Left hindlimb (tissue), 1 donor: Measurements from ENCODE around the gene PDZD7.
A peak's percentile ranks its signal among the peaks of the same experiment; 100 is the strongest.

Source experiments
- DNase-seq: peaks from one replicate; pipeline ENCODE4 v3.0.0-alpha.2; 2018

Gene PDZD7

DNA sequence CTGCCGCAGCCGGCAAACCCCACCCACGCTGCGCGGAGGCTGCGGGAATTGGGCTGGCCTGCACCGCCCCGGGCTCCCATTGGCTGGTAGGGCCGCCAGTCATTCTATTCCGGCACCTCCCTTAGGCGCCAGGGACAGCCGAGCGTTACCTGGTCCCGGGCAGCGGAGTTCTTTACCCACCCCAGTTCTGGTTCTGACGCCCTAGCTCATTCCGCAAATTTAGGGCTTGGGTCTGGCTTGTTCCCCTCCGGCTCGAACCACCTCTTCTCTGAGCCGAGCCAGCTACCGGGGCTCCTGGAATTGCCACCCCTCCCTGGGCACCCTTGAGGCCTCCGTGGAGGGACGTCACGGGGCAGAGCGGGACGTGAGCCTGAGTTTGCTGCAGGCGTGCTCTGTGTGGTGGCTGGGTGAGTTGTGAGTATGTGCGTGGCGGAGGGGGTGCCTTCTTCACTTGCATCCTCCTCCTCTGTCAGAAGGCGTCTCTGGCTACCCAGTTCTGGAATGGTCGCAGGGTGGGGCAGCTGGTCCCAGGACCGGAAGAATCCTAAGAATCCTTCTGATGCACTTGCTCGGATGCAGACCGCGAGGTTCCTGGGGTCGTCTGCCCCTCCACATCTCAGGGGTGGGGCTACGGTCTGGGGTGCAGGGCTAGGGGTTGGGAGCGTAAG is at the start of gene PDZD7, which contains the start of gene SFXN3:
PDZD7 (minus strand) TSS at position 2 of the 668 bp plus-strand sequence. CDS start 910 bp downstream, outside the sequence.
SFXN3 (plus strand) TSS at position 107 of the 668 bp plus-strand sequence. CDS start 3,461 bp downstream, outside the sequence.
- peak; percentile 93 for DNase-seq

DNA sequence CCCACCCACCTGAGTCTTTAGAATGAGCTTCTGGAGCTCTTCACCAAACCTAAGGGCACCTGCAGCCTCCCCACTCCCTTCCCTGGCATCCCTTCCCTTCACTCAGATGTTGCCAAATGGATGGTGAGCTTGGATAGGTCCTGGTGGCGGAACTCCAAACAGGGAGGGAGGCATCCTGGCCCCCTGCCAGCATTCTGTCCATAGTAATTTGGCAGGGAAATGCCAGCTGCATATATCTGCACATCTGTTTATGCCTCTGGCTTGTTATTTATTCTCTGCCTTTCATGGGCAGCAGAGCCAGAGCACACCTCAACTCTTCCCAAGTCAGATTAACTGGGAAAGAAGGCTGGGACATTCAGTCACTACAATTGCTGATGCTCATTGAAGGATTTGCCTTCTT is 48.9 kb upstream of the PDZD7 start:
- DNase-seq = no peak

DNA sequence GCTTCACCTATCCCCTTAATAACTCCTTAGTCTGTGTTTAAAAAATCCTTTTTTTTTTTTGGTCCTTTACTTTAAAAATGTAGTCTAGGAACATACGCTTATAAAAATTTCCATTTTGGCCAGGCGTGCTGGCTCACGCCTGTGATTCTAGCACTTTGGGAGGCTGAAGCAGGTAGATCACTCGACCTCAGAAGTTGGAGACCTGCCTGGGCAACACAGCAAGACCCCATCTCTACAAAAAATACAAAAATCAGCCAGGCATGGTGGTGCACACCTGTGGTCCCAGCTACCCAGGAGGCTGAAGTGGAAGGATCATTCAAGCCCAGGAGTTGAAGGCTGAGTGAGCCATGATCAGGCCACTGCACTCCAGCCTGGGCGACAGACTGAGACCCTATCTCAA is 45.7 kb upstream of the PDZD7 start:
- DNase-seq = no peak

DNA sequence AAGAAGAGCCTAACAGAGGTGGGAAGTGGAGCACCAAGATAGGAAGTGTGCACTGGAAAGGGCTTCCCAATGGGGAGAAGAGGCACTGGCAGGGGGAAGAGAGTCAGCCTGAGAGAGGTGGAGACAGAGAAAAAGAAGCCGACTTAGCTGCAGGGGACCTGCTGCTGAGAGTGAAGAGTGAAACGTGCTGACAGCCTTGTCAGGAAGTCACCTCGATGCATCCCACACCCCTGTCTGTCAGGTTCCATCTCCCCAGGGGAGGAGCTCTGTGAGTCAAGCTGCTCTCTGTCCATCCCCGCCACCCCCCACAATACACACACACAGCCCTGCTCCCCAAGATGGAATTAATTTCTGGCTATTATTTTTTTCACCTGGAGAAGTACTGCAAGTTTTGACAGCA is 44.8 kb upstream of the PDZD7 start:
- DNase-seq = no peak

DNA sequence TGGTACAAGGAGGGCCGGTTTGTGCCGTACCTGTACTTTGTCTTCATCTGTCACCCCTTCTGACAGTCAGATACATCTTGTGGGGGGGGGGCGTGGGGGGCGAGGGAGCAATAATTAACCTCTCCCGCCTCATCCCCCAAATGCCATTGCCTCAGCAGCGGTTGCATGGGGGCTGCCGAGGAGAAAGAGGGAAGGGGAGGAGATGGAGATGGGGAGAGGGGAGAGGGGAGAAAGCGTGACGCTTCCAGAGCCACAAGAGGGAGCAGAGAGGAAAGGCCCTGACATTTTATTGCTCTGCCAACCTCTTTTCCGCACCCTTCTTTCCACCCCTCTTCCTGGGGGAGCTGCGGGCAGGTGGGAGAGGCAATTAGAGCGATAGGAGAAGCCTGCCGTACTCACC is 42.7 kb upstream of the PDZD7 start:
- DNase-seq = no peak

DNA sequence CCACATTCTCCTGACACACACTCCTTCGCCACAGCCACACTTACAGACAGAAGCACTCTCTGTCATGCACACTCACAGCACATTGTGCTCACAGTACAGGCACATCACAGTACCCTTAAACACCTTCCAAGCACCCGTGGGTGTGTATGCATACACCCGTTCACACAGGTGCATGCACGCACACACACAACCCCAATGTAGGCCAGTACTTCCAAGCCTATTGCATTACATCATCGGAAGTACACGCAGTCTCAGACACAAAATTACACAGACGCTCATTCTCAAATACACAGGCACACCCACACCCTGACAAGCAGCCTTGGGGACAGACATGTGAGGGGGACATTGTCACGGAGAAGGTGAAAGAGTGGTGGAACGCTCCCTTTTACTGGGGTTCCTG is 42.0 kb upstream of the PDZD7 start:
- no peak for DNase-seq

DNA sequence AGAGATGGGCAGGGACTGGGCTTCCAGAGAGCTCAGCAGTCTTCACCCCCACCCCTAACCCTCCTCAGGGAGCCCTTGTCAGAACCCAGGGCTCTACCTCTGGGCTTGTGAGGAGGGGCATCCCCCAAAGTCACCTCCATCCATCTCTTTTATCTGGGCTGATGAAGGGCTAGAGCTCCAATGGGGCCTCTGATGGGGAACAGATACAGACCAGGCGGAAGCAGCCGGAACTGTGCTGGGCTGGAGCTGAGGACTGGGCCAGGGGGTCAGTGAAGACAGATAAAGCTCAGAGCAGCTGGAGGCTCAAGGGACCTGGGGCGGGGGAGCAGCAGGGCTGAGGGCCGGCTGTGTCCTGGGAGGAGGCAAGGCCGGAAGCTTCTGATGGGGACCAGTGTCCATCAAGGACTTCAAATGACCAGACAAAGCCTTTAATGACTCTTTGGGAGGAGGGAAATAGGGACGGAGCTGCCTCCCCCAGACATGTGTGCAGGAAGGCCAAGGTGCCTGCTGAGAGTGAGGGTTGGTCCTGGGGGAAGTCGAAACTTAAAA is 41.0 kb upstream of the PDZD7 start:
- no peak for DNase-seq

DNA sequence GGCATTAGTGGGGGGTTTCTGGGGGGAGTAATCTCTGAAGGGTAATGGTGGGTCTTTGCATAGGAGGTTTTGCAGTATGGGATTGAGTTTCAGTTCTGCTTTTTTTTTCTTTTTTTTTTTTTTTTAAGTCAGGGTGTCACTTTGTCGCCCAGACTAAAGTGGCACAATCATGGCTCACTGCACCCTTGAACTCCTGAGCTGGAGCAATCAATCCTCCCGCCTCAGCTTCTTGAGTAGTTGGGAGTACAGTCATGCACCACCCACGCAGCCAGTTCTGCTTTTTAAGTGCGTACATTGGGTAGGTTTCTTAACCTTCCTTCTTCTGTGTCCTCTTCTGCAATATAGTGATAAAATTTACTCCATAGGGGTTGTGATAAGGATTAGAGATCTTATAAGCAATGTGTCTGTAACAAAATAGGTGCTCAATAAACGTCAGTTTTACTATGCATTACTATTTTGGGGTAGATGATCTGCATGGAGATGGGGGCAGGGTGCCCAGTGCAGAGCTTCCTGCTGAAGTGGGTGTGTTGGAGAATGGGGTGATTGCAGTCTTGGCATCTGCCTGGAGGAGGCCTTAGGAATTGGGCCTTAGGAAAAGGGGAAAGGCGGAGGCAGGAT is 40.4 kb upstream of the PDZD7 start:
- no peak for DNase-seq

DNA sequence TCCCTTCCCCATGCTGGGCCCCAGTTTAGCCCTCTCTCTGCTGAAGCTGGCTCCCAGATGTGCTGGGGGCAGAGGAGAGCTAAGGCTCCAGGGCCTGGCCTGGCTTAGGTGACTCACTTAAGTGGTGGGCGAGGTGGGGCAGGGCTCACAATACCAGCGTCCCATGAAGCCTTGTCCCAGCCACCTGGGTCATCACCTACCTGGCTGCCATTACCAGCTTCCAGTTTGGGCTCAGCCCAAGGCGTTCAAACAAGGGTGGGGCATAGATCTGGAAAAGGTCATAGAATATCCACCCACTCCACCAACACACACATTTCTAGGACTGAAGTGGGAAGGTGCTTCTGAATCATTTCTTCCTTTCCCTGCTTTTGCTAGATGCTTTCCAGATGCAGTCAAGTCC is 39.2 kb upstream of the PDZD7 start:
- no peak for DNase-seq

DNA sequence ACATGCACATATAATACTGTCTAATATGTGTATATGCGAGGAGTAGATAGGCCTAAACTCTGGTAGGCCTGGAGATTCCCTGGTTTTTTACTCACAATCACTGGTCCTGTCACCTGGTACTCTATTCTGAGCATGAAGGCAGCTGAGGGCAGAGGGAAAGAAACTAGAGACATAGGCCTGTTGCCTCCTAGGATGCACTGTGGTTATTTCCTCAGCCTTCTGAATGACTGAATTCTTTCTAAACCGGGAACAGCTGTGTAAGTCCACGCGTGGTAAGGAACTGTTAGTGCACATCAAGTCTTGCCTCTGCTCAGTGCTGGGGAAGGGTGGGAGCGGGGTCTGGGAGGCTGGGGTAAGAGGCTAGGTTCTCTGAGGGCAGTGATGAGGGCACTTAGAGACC is 38.5 kb upstream of the PDZD7 start:
- DNase-seq = no peak

DNA sequence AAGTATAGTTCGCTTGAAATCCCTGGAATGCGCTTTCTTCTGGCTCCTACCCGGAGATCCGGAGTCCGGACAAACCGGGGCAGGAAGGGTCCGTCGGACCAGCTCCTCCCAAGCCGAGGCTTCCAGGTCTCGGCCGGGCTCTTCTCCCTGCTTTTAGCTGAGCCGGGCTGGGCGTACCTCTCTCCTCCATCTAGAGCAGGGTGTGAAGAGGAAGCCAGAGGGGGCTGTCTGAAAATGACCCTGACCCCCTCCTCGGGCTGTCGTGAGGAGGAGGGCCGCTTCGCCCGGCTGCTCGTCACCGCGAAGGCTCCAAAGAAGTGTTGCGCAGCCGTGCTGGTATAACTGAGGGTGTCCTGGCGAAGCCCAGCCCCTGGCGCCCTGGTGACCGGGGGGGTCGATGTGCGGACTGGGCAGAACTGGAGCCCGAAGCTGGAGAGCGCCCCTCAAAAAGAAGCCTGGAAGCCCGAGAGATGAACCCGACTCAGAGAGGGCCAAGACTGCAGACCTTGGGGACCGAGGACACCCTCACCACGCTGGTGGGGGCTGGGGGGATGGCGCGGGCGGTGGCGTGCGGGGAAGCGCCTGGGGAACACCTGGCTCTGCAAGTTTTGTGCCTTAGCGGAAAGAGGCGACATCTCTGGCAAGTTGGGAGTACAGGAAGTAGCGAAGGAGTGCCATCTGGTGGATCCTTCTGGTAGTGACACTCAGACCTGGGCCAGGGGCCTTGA is 36.6 kb upstream of the PDZD7 start:
- DNase-seq = peak; percentile 87

DNA sequence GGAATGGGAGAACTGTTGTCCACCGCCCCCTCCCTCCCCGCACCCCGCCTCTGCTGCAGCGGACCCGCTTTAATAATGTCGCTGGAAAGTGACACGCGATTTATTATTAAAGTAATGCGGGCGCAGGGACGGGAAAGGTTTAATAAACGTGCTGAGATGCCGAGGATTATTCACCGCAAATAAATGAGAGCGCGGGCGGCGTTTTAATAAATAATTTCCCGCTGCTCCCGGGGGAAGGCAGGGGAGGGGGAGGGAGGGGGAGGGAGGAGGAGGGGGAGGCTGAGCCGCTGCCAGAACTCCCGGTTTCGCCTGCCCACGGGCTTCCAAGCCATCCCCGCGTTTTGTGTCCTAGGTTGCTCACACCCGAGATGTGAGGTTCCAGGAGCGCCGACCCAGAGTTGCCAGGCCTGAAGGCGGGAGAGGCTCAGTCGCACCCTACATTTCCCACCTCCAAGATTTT is 36.0 kb upstream of the PDZD7 start:
- DNase-seq = peak; percentile 53

DNA sequence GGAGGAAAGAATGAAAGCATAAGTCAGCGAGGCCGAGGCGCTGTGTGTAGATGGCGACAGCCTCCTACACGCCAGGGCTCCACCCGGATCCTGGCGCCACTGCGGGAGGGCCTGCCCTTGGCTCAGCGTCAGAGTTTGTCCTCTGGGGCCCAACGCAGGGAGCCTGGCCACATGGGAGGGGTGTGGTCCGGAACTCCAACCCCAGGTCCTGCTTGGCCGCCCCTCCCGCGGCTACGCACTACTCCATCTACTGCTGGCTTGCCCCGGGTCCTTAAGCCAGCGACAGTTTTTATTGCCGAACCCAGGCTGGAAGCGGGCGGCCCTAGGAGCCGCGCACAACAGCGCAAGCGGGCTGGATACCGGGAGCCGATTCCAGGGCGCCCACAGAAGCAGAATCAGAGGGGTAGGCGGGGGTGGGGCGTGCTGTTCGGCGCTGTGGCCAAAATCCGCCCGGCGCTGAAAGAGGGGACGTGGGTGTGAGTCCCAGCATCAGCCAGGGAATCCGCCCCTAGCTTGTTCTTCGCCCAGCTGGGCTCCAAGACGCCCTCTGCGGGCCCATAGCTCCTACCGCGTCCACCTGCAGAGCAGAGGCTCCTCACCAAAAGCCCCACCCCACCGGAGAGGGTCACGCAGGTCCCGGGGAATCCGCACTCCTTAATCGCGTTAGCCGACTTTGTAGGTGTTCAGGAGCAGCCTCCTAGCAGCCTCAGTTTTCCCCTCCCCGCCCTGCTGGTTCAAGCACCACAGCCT is 35.4 kb upstream of the PDZD7 start:
- peak; percentile 81 for DNase-seq

DNA sequence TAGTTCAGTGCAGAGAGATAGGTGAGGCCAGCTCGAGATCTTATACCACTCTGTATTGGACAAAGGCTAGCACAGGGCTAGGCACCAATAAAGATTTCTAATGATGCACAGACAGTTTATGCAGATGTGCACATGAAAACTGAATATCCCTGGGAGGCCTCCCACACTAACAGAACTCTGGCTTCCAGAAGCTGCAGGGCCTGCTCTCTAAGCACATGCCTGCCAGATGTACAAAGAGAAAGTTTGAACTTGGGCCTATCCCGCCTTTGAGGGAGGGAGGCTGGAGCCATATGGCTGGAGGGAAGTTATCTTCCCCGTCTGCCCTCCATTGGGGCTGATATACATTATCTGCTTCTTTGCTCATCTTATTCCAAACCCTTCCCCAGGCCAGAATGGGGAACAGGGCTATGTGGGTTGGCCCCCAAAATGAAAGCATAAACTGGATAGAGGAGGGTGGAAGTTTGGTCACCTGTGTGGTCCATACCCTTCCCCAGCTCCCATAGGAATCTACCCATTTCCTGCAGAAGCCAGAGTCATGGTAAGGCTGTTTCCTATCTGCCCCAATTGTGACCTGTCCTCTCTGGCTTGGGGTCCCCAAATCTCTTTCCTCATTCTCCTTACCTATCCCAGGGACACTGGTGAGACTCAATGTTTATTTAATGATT is 34.7 kb upstream of the PDZD7 start:
- no peak for DNase-seq

DNA sequence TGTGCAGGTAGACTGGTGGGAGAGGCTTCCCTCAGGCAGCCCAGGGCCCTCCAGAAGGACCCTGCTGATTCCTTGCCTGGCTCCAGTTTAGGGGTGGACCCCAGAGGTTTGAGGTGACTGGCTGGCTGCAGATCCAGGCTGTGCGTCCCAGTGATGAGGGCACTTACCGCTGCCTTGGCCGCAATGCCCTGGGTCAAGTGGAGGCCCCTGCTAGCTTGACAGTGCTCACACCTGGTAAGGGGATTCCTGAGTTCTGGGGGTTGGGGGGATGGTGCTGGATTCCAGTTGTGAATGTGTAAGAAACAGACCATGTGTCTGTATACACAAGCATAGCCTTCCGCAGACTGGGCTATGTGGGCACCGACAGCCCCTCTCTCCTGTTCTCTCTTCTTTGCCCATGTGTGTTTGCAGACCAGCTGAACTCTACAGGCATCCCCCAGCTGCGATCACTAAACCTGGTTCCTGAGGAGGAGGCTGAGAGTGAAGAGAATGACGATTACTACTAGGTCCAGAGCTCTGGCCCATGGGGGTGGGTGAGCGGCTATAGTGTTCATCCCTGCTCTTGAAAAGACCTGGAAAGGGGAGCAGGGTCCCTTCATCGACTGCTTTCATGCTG is 33.6 kb upstream of the PDZD7 start:
- no peak for DNase-seq

DNA sequence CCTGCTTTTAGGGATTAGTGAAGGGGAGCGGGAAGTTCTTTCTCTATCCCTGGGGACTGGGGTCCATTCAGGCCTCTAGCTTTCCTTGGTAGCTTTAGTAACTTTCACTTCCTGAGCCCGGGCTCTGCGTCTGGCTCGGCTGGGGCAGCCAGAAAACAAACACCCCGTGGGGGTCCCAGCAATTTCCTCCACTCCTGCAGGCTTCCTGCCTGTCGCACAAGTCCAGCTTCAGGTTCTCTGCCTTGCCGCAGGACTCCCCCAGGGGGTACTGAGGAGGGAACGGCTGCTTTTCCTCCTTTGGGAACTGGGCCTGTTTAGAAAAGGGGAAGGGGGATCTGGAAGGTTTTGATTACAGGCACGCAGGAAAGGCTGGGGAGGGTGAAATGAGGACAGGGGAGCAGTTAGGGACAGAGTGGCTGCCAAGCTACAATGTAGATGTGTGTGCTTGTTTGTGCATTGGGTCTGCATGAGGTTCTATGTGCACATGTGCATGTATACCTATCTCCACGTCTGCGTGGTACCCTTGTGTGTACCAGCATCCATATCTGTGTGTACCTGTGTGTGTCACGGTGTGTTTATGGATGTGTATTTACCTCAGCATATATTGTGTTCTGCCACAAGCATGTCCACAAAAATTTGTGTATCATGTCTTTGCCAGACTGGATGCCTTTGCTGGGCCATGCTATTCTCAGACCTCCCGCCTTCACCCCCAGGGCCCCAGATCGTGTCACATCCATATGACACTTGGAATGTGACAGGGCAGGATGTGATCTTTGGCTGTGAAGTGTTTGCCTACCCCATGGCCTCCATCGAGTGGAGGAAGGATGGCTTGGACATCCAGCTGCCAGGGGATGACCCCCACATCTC is 32.9 kb upstream of the PDZD7 start:
- no peak for DNase-seq

DNA sequence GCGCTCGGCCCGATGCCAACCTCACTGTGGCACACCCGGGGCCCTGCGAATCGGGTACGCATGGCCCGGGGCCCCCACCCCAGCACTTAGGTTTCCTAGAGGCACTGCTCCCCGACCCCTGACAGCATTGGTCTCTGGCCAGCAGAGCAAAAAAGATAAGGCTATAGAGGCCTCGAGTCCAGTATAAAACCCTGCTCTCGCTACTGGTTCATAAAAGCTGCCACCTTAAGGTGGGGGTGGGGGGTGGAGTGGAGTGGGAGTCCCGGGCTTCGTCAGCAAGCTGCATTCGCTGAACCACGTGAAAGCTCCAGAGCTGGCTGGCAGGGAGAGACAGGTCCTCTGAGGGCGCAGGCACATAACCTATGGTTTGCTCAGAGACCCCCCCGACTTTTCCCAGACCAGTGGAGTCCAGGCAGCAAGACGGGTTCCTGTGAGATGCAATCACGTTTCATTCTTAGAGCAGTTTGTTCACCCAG is 32.2 kb upstream of the PDZD7 start:
- no peak for DNase-seq

DNA sequence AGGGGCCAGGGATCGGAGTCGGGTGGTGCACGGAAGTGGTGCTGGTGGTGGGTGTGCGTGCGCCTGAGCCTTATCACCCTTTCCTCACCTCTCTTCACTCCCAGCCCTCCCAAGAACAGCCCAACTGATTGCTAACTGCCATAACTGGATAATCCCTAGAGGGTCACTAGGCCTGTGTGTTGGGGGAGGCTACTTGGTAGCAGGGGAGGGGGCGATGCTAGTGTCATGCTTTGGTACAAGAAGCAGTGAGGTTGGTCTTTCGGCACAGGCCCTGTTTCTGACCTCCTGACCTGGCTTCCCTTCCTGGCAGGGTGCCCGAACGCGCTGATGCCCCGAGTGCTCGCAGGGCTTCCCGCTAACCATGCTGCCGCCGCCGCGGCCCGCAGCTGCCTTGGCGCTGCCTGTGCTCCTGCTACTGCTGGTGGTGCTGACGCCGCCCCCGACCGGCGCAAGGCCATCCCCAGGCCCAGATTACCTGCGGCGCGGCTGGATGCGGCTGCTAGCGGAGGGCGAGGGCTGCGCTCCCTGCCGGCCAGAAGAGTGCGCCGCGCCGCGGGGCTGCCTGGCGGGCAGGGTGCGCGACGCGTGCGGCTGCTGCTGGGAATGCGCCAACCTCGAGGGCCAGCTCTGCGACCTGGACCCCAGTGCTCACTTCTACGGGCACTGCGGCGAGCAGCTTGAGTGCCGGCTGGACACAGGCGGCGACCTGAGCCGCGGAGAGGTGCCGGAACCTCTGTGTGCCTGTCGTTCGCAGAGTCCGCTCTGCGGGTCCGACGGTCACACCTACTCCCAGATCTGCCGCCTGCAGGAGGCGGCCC is 31.5 kb upstream of the PDZD7 start:
- peak; percentile 58 for DNase-seq

DNA sequence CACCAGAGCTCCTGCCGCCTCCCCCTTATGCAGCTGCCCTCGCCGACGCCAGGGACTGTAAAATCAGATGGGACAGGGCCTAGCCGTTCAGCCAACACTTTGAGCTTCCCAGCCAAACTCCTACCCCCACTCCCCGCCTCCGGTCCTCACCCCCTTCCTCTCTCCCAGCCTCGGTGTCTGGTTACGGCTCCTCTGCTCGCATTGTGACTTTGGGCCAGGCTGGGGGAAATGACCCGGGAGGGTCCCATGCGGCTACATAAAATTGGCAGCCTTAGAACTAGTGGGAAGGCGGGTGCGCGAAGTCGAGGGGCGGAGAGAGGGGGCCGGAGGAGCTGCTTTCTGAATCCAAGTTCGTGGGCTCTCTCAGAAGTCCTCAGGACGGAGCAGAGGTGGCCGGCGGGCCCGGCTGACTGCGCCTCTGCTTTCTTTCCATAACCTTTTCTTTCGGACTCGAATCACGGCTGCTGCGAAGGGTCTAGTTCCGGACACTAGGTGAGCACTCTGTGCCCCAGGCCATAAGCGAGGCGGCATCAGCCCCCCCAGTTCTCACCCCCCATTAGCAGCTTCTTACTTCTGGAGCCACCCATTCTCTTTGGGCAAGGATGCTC is 30.8 kb upstream of the PDZD7 start, which contains the start of gene KAZALD1:
KAZALD1 (plus strand) TSS at position 366 of the 608 bp plus-strand sequence. CDS start 604 bp downstream, outside the sequence.
- peak; percentile 96 for DNase-seq
